SK-N-SH (cell line): Measurements from ENCODE around the gene ZGLP1. TPM values are rescaled to one million over a fixed set of nuclear protein-coding genes. Genes with fewer than 3 reads are reported as not detected.

ENCODE experiments used
- CTCF ChIA-PET: fragments of 300-600, 350-600 bp; formaldehyde crosslinking; extraction: SDS; loops from one replicate; lab custom pipeline; 2021; lab: Yijun Ruan, JAX
- POLR2A ChIA-PET: fragments of 350-600 bp; sonication (Branson Sonifier 250); formaldehyde crosslinking; extraction: SDS; loops from one replicate; lab custom pipeline; 2020; ENCODE audit warnings: antibody characterized with exemption, inconsistent platforms; lab: Yijun Ruan, JAX
- DNase-seq: peaks from one replicate; pipeline ENCODE4 v3.0.0; 2012
- H2AFZ ChIP-seq: fragments of 200-600 bp; sonication (generic); 2 replicates; pipeline ENCODE4 v1.8.1; 2016; ENCODE audit warnings: antibody characterized with exemption, mild to moderate bottlenecking, low read depth
- H3F3A ChIP-seq: fragments of 200-600 bp; sonication (generic); replicated peaks from 2 replicates; pipeline ENCODE3; 2016; ENCODE audit warnings: antibody characterized with exemption, mild to moderate bottlenecking; ENCODE audit not compliant: insufficient read depth
- H3K27ac ChIP-seq, 2 experiments: fragments of 200-500 bp in 1 of 2; fragments of 200-600 bp in 1 of 2; sonication (Bioruptor generic) in 1 of 2; sonication (generic), shearing (Covaris generic) in 1 of 2; 2 replicates each; pipeline versions ENCODE4 v1.5.1 to v1.6.1; 2014 to 2016; ENCODE audit warnings: low read depth in 2 of 2, inconsistent platforms in 1 of 2, low read length in 1 of 2, mild to moderate bottlenecking in 1 of 2, mixed read lengths in 1 of 2
- H3K27me3 ChIP-seq: fragments of 200-600 bp; sonication (generic), shearing (Covaris generic); 2 replicates; pipeline ENCODE4 v1.6.1; 2016; ENCODE audit warnings: mixed run types; ENCODE audit not compliant: insufficient read depth
- H3K36me3 ChIP-seq, 2 experiments: fragments of 200-500 bp in 1 of 2; fragments of 200-600 bp in 1 of 2; sonication (Bioruptor generic) in 1 of 2; sonication (generic) in 1 of 2; replicated peaks in 1 of 2; 2 replicates each; pipeline versions ENCODE3 to v1.5.1; 2014 to 2016; ENCODE audit warnings: low read length in 1 of 2, mild to moderate bottlenecking in 1 of 2; ENCODE audit not compliant: insufficient read depth in 2 of 2, control insufficient read depth in 1 of 2
- H3K4me1 ChIP-seq, 2 experiments: fragments of 200-500 bp in 1 of 2; fragments of 200-600 bp in 1 of 2; sonication (Bioruptor generic) in 1 of 2; sonication (generic), shearing (Covaris generic) in 1 of 2; 2 replicates each; pipeline versions ENCODE4 v1.5.1 to v1.6.1; 2014 to 2016; ENCODE audit warnings: low read depth in 1 of 2, low read length in 1 of 2, mixed run types in 1 of 2; ENCODE audit not compliant: insufficient read depth in 2 of 2, control insufficient read depth in 1 of 2
- H3K4me2 ChIP-seq: fragments of 200-600 bp; sonication (generic), shearing (Covaris generic); 2 replicates; pipeline ENCODE4 v1.6.1; 2017; ENCODE audit warnings: mixed run types
- H3K4me3 ChIP-seq, 2 experiments: fragments of 200-500 bp in 1 of 2; fragments of 200-600 bp in 1 of 2; sonication (Bioruptor generic) in 1 of 2; sonication (generic), shearing (Covaris generic) in 1 of 2; 2 replicates each; pipeline versions ENCODE4 v1.5.1 to v1.8.1; 2014 to 2016; ENCODE audit warnings: low read depth in 2 of 2, inconsistent platforms in 1 of 2, low read length in 1 of 2, mild to moderate bottlenecking in 1 of 2, mixed read lengths in 1 of 2, moderate library complexity in 1 of 2
- H3K79me2 ChIP-seq: fragments of 200-600 bp; sonication (generic); 2 replicates; pipeline ENCODE4 v1.8.1; 2017; ENCODE audit warnings: mild to moderate bottlenecking; ENCODE audit not compliant: insufficient read depth
- H3K9ac ChIP-seq: fragments of 200-600 bp; sonication (generic); 2 replicates; pipeline ENCODE4 v1.6.1; 2017; ENCODE audit warnings: mixed run types
- H3K9me2 ChIP-seq: fragments of 200-600 bp; sonication (generic); 2 replicates; pipeline ENCODE4 v1.6.1; 2017; ENCODE audit warnings: mixed run types
- H3K9me3 ChIP-seq: fragments of 200-600 bp; sonication (generic); 2 replicates; pipeline ENCODE4 v1.6.1; 2017; ENCODE audit warnings: mixed run types, mild to moderate bottlenecking, moderate library complexity
- H4K20me1 ChIP-seq: fragments of 200-600 bp; sonication (generic); 2 replicates; pipeline ENCODE4 v1.6.1; 2017; ENCODE audit warnings: mild to moderate bottlenecking, mixed run types; ENCODE audit not compliant: insufficient read depth
- ELF1 ChIP-seq: IDR thresholded peaks from 2 replicates; pipeline ENCODE4 v1.4.0; 2012
- EP300 ChIP-seq, 2 experiments: IDR thresholded peaks; 2 replicates each; pipeline versions ENCODE4 v1.4.0 to v1.6.1; 2012; ENCODE audit warnings: borderline replicate concordance in 1 of 2, low read depth in 1 of 2, low read length in 1 of 2
- FOSL2 ChIP-seq: IDR thresholded peaks from 2 replicates; pipeline ENCODE4 v1.4.0; 2012; ENCODE audit warnings: low read depth, mild to moderate bottlenecking, moderate library complexity, borderline replicate concordance
- MXI1 ChIP-seq: IDR thresholded peaks from 2 replicates; pipeline ENCODE4 v1.6.1; 2012; ENCODE audit warnings: mild to moderate bottlenecking, low read depth, low read length, improper control_type of control experiment
- NRF1 ChIP-seq: IDR thresholded peaks from 2 replicates; pipeline ENCODE4 v1.6.1; 2012; ENCODE audit warnings: low read depth, mild to moderate bottlenecking, low read length
- RAD21 ChIP-seq: IDR thresholded peaks from 2 replicates; pipeline ENCODE4 v1.6.1; 2012; ENCODE audit warnings: mild to moderate bottlenecking, low read length
- RFX5 ChIP-seq: IDR thresholded peaks from 2 replicates; pipeline ENCODE4 v1.6.1; 2012; ENCODE audit warnings: mild to moderate bottlenecking, improper control_type of control experiment, low read length
- SIN3A ChIP-seq: IDR thresholded peaks from 2 replicates; pipeline ENCODE4 v1.6.1; 2012; ENCODE audit warnings: low read depth, mild to moderate bottlenecking, low read length, moderate library complexity, borderline replicate concordance
- SMC3 ChIP-seq: IDR thresholded peaks from 2 replicates; pipeline ENCODE4 v1.6.1; 2012; ENCODE audit warnings: low read depth, low read length, improper control_type of control experiment
- TEAD4 ChIP-seq: IDR thresholded peaks from 2 replicates; pipeline ENCODE4 v1.4.0; 2012; ENCODE audit warnings: mild to moderate bottlenecking, borderline replicate concordance; ENCODE audit not compliant: insufficient read depth
- WGBS: methylation state at CpG from one replicate; pipeline ENCODE4 v1.1.6; 2017; ENCODE audit warnings: low lambda C conversion rate; 5-methylcytosine and 5-hydroxymethylcytosine counted together
- polyA plus RNA-seq, 3 experiments: library from polyadenylated mRNA; depleted of rRNA; stranded (reverse); fragments of >200 nt; gene quantifications; 2 replicates each; pipeline ENCODE4 v1.2.3, GENCODE V29; 2012
- TF ChIP-seq, protein P1 (sequence below): fragments of 200-600 bp; sonication (generic); IDR thresholded peaks from 2 replicates; pipeline ENCODE4 v1.6.1; 2017; ENCODE audit warnings: antibody characterized with exemption, mild to moderate bottlenecking, moderate library complexity
- TF ChIP-seq, protein P2 (sequence below): fragments of 150-350 bp; IDR thresholded peaks from 2 replicates; pipeline ENCODE4 v1.6.1; 2016; ENCODE audit warnings: mild to moderate bottlenecking, low read depth, low read length

The ZGLP1 gene
- polyA plus RNA-seq, 1 of the 3 experiments (the other 2 are of a cell fraction) = 1.8 TPM

DNA sequence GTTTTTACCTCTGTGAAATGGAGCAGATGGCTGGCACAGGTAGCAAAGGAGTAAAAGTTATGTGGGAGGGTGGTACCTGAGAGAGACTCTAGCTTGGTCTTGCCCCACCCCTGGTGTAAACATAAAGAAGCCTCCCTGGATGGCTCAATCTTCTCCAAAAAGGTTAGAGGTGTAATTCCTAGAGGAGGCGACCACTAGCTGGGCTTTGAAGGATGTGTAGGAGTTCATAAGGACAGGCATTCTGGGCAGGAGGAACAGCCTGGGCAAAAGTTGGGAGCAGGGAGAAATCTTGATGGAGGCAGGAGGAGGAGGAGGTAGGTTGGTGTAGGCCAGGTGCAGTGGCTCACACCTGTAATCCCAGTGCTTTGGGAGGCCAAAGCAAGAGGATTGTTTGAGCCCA is 30.7 kb downstream of the ZGLP1 start (continued):
- no peak for TF ChIP-seq FOSL2
- TF ChIP-seq, protein P1, sequence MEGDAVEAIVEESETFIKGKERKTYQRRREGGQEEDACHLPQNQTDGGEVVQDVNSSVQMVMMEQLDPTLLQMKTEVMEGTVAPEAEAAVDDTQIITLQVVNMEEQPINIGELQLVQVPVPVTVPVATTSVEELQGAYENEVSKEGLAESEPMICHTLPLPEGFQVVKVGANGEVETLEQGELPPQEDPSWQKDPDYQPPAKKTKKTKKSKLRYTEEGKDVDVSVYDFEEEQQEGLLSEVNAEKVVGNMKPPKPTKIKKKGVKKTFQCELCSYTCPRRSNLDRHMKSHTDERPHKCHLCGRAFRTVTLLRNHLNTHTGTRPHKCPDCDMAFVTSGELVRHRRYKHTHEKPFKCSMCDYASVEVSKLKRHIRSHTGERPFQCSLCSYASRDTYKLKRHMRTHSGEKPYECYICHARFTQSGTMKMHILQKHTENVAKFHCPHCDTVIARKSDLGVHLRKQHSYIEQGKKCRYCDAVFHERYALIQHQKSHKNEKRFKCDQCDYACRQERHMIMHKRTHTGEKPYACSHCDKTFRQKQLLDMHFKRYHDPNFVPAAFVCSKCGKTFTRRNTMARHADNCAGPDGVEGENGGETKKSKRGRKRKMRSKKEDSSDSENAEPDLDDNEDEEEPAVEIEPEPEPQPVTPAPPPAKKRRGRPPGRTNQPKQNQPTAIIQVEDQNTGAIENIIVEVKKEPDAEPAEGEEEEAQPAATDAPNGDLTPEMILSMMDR = no peak
- TF ChIP-seq MXI1 = no peak
- no peak for TF ChIP-seq NRF1
- TF ChIP-seq, protein P2, sequence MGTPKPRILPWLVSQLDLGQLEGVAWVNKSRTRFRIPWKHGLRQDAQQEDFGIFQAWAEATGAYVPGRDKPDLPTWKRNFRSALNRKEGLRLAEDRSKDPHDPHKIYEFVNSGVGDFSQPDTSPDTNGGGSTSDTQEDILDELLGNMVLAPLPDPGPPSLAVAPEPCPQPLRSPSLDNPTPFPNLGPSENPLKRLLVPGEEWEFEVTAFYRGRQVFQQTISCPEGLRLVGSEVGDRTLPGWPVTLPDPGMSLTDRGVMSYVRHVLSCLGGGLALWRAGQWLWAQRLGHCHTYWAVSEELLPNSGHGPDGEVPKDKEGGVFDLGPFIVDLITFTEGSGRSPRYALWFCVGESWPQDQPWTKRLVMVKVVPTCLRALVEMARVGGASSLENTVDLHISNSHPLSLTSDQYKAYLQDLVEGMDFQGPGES = no peak
- no peak for TF ChIP-seq RAD21
- no peak for TF ChIP-seq SMC3
- TF ChIP-seq SIN3A = no peak
- no peak for TF ChIP-seq TEAD4

DNA sequence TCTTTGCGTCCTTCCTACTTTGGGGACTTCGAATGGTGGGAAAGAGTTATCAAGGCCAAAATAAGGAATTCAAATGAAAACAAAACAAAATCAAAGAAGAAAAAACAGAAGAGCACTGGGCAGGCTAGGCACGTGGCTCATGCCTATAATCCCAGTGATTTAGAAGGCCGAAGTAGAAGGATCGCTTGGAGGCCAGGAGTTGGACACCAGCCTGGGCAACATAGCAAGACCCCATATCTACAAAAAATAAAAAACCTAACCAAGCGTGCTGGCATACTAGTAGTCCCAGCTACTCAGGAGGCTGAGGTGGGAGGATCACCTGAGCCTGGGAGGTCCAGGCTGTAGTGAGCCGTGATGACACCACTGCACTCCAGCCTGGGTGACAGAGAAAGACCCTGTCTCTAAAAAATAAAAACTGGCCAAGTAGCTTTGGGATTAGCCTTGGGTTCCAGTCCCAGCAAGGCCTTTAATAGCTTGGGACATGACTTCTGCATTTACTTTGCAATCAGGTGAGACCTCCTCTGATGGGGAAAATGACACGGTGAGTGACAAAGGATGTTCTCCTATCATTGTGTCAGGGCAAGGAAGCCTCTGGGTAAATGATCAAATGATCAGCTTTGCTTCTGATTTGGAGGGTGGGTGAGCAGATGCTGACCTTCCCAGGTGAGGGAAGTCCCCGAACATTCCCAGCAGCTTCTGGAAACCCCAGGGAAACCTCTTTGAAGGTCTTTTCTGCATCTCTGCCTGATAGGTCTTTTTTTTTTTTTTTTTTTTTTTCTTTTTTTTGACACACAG is 31.6 kb downstream of the ZGLP1 start:
- CTCF ChIA-PET = interaction anchor here (0.8 to 4.9 kb wide), 8 partner anchors 8 to 113 kb away, joined by 3 to 38 read pairs (median 5); partner anchors contain the start of genes ICAM1, ICAM5, RAVER1 and TYK2

More for the DNA sequence above, 31.6 kb downstream of the ZGLP1 start:
- TF ChIP-seq FOSL2 (no peak), EP300 (IDR thresholded peaks at IDR 0.05; ENCODE audit: borderline replicate concordance in 1 of 2, low read depth in 1 of 2, low read length in 1 of 2) (no peak), RAD21 (no peak), ELF1 (no peak), RFX5 (no peak)
- TF ChIP-seq, protein P1 = no peak
- Histone ChIP-seq H4K20me1 (no peaks in the 10 kb centered on the region), H3K27ac (no peak overlapping the region), H3K36me3 (no peaks in the 10 kb centered on the region), H3K4me2 (no peak overlapping the region), H3K9me2 (no peaks in the 10 kb centered on the region), H3K27me3 (no peaks in the 10 kb centered on the region), H3K4me3 (no peak overlapping the region), H3K9ac (no peak overlapping the region), H3K79me2 (no peaks in the 10 kb centered on the region), H3K4me1 (no peaks in the 10 kb centered on the region), H2AFZ (no peak overlapping the region), H3K9me3 (no peaks in the 10 kb centered on the region), H3F3A (peaks cover 5% of the 10 kb centered on the region)
- POLR2A ChIA-PET = interaction anchor here (0.8 kb wide), 1 partner anchor 11 kb away, joined by 3 read pairs; the partner anchor contains the start of gene ICAM5
- DNase-seq = no peak
- WGBS = 88% methylated on average over 9 of the region's 9 CpGs
